DOHH2 (cell line): ENCODE results near the gene IQSEC3.

Source experiments
- H3F3A ChIP-seq: fragments of 200-600 bp; sonication (generic), shearing (Covaris generic); 2 replicates; pipeline ENCODE4 v1.6.0; 2016; ENCODE audit warnings: antibody characterized with exemption, mild to moderate bottlenecking; ENCODE audit not compliant: control insufficient read depth, insufficient read depth
- H3K27ac ChIP-seq: fragments of 200-600 bp; sonication (generic); 2 replicates; pipeline ENCODE4 v1.5.1; 2014; ENCODE audit warnings: low read depth, mild to moderate bottlenecking, low read length, moderate library complexity
- H3K27me3 ChIP-seq: fragments of 200-600 bp; sonication (generic); 2 replicates; pipeline ENCODE4 v1.6.1; 2014; ENCODE audit warnings: mild to moderate bottlenecking, low read length, mixed read lengths; ENCODE audit not compliant: control insufficient read depth
- H3K36me3 ChIP-seq: fragments of 200-600 bp; sonication (generic); 2 replicates; pipeline ENCODE4 v1.6.1; 2014; ENCODE audit warnings: mild to moderate bottlenecking, low read length, moderate library complexity, mixed read lengths; ENCODE audit not compliant: control insufficient read depth
- H3K4me1 ChIP-seq: fragments of 200-600 bp; sonication (generic); 2 replicates; pipeline ENCODE4 v1.6.1; 2014; ENCODE audit warnings: mild to moderate bottlenecking, low read length, mixed read lengths; ENCODE audit not compliant: control insufficient read depth
- H3K4me2 ChIP-seq: fragments of 200-600 bp; sonication (generic); 2 replicates; pipeline ENCODE4 v1.6.0; 2014; ENCODE audit warnings: mild to moderate bottlenecking, low read length, moderate library complexity
- H3K4me3 ChIP-seq: fragments of 200-600 bp; sonication (generic); 2 replicates; pipeline ENCODE4 v1.5.1; 2014; ENCODE audit warnings: mild to moderate bottlenecking, low read length, mixed read lengths
- H3K79me2 ChIP-seq: fragments of 200-600 bp; sonication (generic); 2 replicates; pipeline ENCODE4 v1.6.1; 2014; ENCODE audit warnings: mild to moderate bottlenecking, low read length, mixed read lengths; ENCODE audit not compliant: control insufficient read depth
- H3K9me2 ChIP-seq: fragments of 200-600 bp; sonication (generic); replicated peaks from 2 replicates; pipeline ENCODE4 v1.6.1; 2014; ENCODE audit warnings: mild to moderate bottlenecking, low read length, mixed read lengths; ENCODE audit not compliant: control insufficient read depth
- H3K9me3 ChIP-seq: fragments of 200-600 bp; sonication (generic); 2 replicates; pipeline ENCODE4 v1.6.1; 2014; ENCODE audit warnings: antibody characterized with exemption, low read length, mixed read lengths; ENCODE audit not compliant: control insufficient read depth, insufficient read depth
- H4K20me1 ChIP-seq: fragments of 200-600 bp; sonication (generic); 2 replicates; pipeline ENCODE4 v1.6.0; 2014; ENCODE audit warnings: low read depth, mild to moderate bottlenecking, antibody characterized with exemption, low read length, moderate library complexity; ENCODE audit not compliant: control insufficient read depth, insufficient read depth
- EZH2phosphoT487 ChIP-seq: fragments of 200-600 bp; sonication (generic); IDR thresholded peaks from 2 replicates; pipeline ENCODE4 v1.6.1; 2017; ENCODE audit warnings: borderline replicate concordance, mild to moderate bottlenecking, antibody characterized with exemption, low read length, moderate library complexity, mixed read lengths
- TF ChIP-seq, protein P1 (sequence below): fragments of 200-600 bp; sonication (generic); IDR thresholded peaks from one replicate; pipeline ENCODE4 v1.5.1; 2014; ENCODE audit warnings: antibody characterized with exemption, mild to moderate bottlenecking, low read depth, low read length; ENCODE audit not compliant: poor library complexity, severe bottlenecking

Gene IQSEC3

DNA sequence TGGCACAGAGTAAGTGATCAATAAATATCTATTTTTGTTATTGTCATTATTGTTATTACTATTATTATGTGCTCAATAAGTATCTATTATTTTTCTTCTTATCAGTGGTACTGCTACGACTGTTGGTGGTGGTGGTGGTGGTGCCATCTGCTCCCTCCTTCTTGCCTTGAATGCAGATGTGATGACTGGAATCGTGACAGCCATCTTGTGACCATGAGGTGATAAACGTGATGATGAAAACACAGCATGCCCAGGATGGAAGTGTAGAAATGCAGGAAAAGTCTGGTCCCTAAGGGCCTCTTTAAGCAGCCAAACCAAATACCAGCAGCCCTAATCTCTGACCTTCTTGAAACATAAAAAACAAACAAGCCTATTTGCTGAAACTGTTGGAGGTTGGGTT, 125.0 kb downstream of the IQSEC3 start:
- Histone ChIP-seq H3K4me3 (no peak overlapping the region), H3K27me3 (no peaks in the 10 kb centered on the region), H3F3A (no peaks in the 10 kb centered on the region), H3K27ac (no peak overlapping the region), H3K4me1 (no peaks in the 10 kb centered on the region), H3K36me3 (no peaks in the 10 kb centered on the region), H3K9me2 (no peaks in the 10 kb centered on the region), H4K20me1 (no peaks in the 10 kb centered on the region), H3K79me2 (no peaks in the 10 kb centered on the region), H3K4me2 (no peak overlapping the region), H3K9me3 (no peaks in the 10 kb centered on the region; the same call in 1 of the 2 replicates)
- TF ChIP-seq, protein P1, sequence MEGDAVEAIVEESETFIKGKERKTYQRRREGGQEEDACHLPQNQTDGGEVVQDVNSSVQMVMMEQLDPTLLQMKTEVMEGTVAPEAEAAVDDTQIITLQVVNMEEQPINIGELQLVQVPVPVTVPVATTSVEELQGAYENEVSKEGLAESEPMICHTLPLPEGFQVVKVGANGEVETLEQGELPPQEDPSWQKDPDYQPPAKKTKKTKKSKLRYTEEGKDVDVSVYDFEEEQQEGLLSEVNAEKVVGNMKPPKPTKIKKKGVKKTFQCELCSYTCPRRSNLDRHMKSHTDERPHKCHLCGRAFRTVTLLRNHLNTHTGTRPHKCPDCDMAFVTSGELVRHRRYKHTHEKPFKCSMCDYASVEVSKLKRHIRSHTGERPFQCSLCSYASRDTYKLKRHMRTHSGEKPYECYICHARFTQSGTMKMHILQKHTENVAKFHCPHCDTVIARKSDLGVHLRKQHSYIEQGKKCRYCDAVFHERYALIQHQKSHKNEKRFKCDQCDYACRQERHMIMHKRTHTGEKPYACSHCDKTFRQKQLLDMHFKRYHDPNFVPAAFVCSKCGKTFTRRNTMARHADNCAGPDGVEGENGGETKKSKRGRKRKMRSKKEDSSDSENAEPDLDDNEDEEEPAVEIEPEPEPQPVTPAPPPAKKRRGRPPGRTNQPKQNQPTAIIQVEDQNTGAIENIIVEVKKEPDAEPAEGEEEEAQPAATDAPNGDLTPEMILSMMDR: no peak
- TF ChIP-seq EZH2phosphoT487: no peak

DNA sequence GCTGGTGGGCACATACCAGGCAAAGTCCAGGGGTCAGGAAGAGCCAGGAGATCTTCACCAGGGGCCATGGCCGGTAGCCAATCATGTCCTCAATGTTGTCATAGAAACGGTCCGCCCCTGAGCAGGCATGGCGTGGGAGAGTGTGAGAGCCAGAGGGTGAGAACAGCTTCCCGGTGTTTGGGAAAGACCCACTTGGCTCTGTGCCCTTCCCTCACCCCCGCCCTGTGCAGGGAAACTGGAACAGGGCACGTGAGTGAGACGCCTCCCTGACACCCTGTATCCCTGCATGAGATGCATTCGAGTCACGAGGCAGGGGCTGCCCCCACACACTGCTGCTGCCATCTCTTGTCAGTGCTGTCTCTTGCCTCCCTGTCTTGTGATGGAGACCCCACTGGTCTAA, 126.7 kb downstream of the IQSEC3 start:
- H3K36me3 ChIP-seq: no peaks in the 10 kb centered on the region
- no peak overlapping the region for H3K27ac ChIP-seq
- H3K27me3 ChIP-seq: no peaks in the 10 kb centered on the region
- H3K9me3 ChIP-seq: no peaks in the 10 kb centered on the region; the same call in 1 of the 2 replicates
- no peaks in the 10 kb centered on the region for H3K9me2 ChIP-seq
- no peaks in the 10 kb centered on the region for H3K79me2 ChIP-seq
- no peak for TF ChIP-seq EZH2phosphoT487
- no peaks in the 10 kb centered on the region for H4K20me1 ChIP-seq
- no peaks in the 10 kb centered on the region for H3K4me1 ChIP-seq
- H3K4me3 ChIP-seq: no peak overlapping the region
- no peaks in the 10 kb centered on the region for H3F3A ChIP-seq
- H3K4me2 ChIP-seq: no peak overlapping the region

DNA sequence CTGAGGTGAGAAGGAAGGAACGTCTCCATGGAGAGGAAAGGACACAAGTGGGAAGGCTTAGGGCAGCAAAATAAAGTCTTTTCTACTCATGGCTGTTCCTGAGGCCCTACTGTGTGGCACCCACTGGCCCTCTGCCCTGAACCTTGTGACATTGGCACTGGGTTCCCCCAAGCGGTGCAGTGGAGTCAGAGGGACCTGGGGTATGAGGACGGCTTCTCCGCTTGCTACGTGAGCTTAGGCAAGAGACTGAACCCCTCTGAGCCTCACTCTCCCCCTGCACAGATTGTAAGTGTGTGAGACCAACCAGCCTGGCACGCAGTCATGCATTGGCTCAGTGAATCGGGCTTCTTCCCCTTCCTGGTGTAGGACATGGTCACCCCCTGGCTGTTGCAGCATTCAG, 127.7 kb downstream of the IQSEC3 start:
- H3K4me3 ChIP-seq: no peak overlapping the region
- peaks cover 2% of the 10 kb centered on the region for H3K27me3 ChIP-seq
- no peaks in the 10 kb centered on the region for H3K9me3 ChIP-seq
- H3K9me2 ChIP-seq: no peaks in the 10 kb centered on the region
- no peak overlapping the region for H3K4me2 ChIP-seq
- H3K36me3 ChIP-seq: no peaks in the 10 kb centered on the region
- H3K27ac ChIP-seq: no peak overlapping the region
- H3K79me2 ChIP-seq: no peaks in the 10 kb centered on the region
- no peaks in the 10 kb centered on the region for H3K4me1 ChIP-seq
- TF ChIP-seq EZH2phosphoT487: no peak
- TF ChIP-seq, protein P1: no peak
- no peaks in the 10 kb centered on the region for H4K20me1 ChIP-seq
- no peaks in the 10 kb centered on the region for H3F3A ChIP-seq

DNA sequence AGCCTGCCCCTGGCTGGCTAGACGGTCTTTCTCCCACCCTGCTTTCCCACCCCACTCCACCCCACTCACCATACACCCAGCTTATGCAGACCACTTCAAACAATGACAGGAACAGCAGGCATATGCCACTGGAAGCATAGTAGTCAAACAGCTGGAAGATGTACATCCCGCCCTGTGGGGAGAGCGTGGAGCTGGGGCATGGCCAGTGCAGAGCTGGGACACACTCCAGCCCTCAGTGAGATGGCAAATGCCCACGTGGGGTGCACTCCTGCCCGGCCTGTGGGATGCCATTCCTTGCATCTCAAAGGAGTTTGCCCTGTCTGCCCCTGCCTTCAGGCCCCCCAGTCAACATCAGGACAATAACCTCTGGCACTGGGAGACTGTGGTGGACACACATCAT, 128.6 kb downstream of the IQSEC3 start:
- no peak for TF ChIP-seq EZH2phosphoT487
- TF ChIP-seq, protein P1: no peak
- H3K27ac ChIP-seq: no peak overlapping the region
- no peaks in the 10 kb centered on the region for H4K20me1 ChIP-seq
- no peaks in the 10 kb centered on the region for H3K9me3 ChIP-seq
- no peaks in the 10 kb centered on the region for H3K4me1 ChIP-seq
- no peaks in the 10 kb centered on the region for H3K36me3 ChIP-seq
- H3K4me3 ChIP-seq: no peak overlapping the region
- no peak overlapping the region for H3K4me2 ChIP-seq
- H3F3A ChIP-seq: no peaks in the 10 kb centered on the region
- peaks cover 3% of the 10 kb centered on the region for H3K27me3 ChIP-seq
- H3K79me2 ChIP-seq: no peaks in the 10 kb centered on the region
- H3K9me2 ChIP-seq: no peaks in the 10 kb centered on the region
